NCI-H1105 treated with DMSO at 0.1 percent for 48 hours (cell line): ENCODE data around the gene ZMYND10.

Experiments used
- DNase-seq: peaks from one replicate; lab custom pipeline; 2025; lab: John Stamatoyannopoulos, UW

Gene ZMYND10

GRCh38 chr3:50302095-50303012 lies 43.2 kb downstream of the ZMYND10 start:
- no peak for DNase-seq

GRCh38 chr3:50300681-50301254 lies 44.8 kb downstream of the ZMYND10 start:
- no peak for DNase-seq

GRCh38 chr3:50299929-50300680 lies 45.4 kb downstream of the ZMYND10 start:
- DNase-seq, result no peak

GRCh38 chr3:50299638-50299928 lies 45.9 kb downstream of the ZMYND10 start:
- DNase-seq, result no peak

GRCh38 chr3:50298836-50299637 lies 46.5 kb downstream of the ZMYND10 start, which contains the start of the genes HYAL3 and NAA80:
Gene HYAL3, minus strand, starts transcription at chr3:50299405. Its CDS starts 3,803 bp downstream, at chr3:50295602.
Gene NAA80, minus strand, starts transcription at chr3:50299405. Its CDS starts 1,942 bp downstream, at chr3:50297463.
- DNase-seq, result peak; percentile 93

GRCh38 chr3:50297896-50298725 lies 47.4 kb downstream of the ZMYND10 start:
- DNase-seq, result no peak

GRCh38 chr3:50297384-50297775 lies 48.2 kb downstream of the ZMYND10 start:
- DNase-seq, result no peak

- DNase-seq, result no peak
Observed at GRCh38 chr3:50296721-50297383, 48.7 kb downstream of the ZMYND10 start.

- no peak for DNase-seq
Observed at GRCh38 chr3:50295553-50296431, 49.7 kb downstream of the ZMYND10 start.

GRCh38 chr3:50294492-50295403 lies 50.8 kb downstream of the ZMYND10 start:
- no peak for DNase-seq

- DNase-seq, result no peak
Observed at GRCh38 chr3:50294089-50294488, 51.4 kb downstream of the ZMYND10 start.

- no peak for DNase-seq
Observed at GRCh38 chr3:50293079-50293801, 52.3 kb downstream of the ZMYND10 start.

GRCh38 chr3:50292159-50293078 lies 53.1 kb downstream of the ZMYND10 start, which contains the start of gene IFRD2:
Gene IFRD2, minus strand, starts transcription at chr3:50292429. Its CDS starts 155 bp downstream, at chr3:50292274.
- peak; percentile 89 for DNase-seq
